ENCODE data around the gene PCTP. TPM values are rescaled to one million over a fixed set of nuclear protein-coding genes. Genes with fewer than 3 reads are reported as not detected.

Gene PCTP
- total RNA-seq, 6 donors from 2014 or later: 13.6 to 28.3 (median 21.9) TPM

DNA sequence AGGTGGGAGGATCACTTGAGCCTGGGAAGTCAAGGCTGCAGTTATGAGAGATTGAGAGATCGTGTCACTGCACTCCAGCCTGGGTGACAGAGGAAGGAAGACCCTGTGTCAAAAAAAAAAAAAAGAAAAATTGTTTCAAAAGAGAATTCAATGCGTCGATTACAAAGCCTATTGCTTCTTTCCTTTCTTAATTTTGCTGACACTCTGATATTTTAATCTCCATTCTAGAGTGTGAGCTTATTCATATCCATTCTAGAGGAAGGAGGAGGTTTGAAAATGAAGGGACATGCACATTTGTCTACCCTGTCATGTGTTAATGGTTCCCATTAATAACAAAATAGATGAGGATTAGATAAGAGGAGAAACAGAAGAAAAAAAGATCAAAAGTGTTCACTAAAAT, 63.1 kb downstream of the PCTP start:
- Histone ChIP-seq H3K9me3 (no peaks in the 10 kb centered on the region), H3K27me3 (no peaks in the 10 kb centered on the region), H3K4me1 (no peaks in the 10 kb centered on the region), H3K36me3 (no peaks in the 10 kb centered on the region), H3K4me3 (no peak overlapping the region), H3K27ac (no peak overlapping the region)
- ATAC-seq (ENCODE audit: low FRiP score in 2 of 2) (no peak), DNase-seq (no peak)
- WGBS, 2 donors: 57 to 69% methylated on average over 3 of the region's 3 CpGs
- TF ChIP-seq POLR2AphosphoS5 (IDR thresholded peaks at IDR 0.05) (no peak), EP300 (IDR thresholded peaks at IDR 0.05) (no peak), POLR2A (IDR thresholded peaks at IDR 0.05) (no peak)
- TF ChIP-seq, protein P1, sequence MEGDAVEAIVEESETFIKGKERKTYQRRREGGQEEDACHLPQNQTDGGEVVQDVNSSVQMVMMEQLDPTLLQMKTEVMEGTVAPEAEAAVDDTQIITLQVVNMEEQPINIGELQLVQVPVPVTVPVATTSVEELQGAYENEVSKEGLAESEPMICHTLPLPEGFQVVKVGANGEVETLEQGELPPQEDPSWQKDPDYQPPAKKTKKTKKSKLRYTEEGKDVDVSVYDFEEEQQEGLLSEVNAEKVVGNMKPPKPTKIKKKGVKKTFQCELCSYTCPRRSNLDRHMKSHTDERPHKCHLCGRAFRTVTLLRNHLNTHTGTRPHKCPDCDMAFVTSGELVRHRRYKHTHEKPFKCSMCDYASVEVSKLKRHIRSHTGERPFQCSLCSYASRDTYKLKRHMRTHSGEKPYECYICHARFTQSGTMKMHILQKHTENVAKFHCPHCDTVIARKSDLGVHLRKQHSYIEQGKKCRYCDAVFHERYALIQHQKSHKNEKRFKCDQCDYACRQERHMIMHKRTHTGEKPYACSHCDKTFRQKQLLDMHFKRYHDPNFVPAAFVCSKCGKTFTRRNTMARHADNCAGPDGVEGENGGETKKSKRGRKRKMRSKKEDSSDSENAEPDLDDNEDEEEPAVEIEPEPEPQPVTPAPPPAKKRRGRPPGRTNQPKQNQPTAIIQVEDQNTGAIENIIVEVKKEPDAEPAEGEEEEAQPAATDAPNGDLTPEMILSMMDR (IDR thresholded peaks at IDR 0.05): no peak

DNA sequence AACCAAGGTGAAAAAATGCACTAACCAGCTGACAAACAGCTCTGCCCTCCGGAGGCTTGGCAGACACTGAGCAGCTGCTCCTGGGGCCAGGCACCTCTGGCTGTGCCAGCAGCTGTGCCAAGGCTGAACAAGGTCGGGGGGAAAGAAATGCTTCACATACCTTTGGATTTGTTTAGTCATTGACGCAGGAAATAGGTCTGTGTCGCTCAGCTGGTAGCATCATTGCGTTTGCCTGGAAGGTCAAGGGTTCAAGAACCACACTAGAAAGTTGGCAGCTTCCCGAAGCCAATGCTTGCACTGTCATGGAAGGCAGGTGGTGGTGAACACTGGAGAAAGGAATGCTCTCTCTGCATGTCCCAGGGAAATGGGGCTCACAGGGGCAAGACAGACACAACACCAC, 63.5 kb downstream of the PCTP start:
- no peaks in the 10 kb centered on the region for H3K36me3 ChIP-seq
- DNase-seq (peak in 1 of 2 donors; percentile 15), ATAC-seq (ENCODE audit: low FRiP score in 2 of 2) (no peak)
- H3K27ac ChIP-seq: no peak overlapping the region
- H3K9me3 ChIP-seq: no peaks in the 10 kb centered on the region
- TF ChIP-seq, protein P1 (IDR thresholded peaks at IDR 0.05): no peak
- TF ChIP-seq EP300 (IDR thresholded peaks at IDR 0.05) (no peak), POLR2A (IDR thresholded peaks at IDR 0.05) (no peak), POLR2AphosphoS5 (IDR thresholded peaks at IDR 0.05) (no peak)
- 41 to 53% methylated on average over 6 of the region's 6 CpGs for WGBS, 2 donors
- no peak overlapping the region for H3K4me3 ChIP-seq
- no peaks in the 10 kb centered on the region for H3K27me3 ChIP-seq
- no peaks in the 10 kb centered on the region for H3K4me1 ChIP-seq

DNA sequence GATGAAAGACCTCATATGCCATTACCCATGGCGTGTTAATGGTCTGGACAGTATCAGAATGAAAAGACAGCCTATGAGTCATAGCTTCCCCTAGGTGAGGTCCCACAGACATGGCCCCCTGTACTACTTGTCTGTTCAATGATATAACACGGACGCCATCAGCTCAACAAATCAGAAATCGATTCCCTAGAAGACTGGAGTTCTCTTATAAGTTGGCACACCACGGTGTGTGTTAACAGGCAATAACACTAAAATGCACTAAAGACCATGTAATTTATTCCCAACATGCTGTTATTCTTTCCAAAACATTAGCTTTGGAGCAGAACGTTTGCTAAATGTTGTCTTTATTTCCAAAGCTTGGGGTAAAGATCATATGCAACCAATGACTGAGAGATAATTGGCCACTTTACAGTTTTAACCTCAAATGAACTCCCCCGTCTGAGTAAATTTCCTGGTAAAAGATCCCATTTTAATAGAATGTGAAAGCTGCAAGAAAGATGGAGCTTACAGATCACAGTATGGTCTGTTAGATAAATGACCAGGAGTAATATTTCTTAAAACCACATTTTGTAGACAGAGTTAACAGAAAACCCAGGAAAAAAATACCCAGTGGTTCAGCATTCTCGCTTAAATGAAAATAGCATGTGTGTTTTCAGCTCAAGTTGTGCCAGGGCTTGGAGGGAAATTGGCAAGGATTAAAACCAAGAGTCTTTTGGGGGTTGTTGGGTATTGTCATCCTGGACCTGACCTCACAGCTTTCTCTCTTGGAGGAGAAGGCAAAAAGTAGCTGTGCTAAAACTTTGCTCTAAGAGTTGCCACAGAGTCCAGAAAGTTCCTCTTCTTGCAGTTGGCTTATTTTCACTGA, 65.9 kb downstream of the PCTP start:
- WGBS, 2 donors: 72 to 80% methylated on average over 8 of the region's 8 CpGs
- H3K27me3 ChIP-seq: no peaks in the 10 kb centered on the region
- no peak for ATAC-seq (ENCODE audit: low FRiP score in 2 of 2)
- DNase-seq: no peak
- TF ChIP-seq POLR2AphosphoS5 (IDR thresholded peaks at IDR 0.05) (no peak), POLR2A (IDR thresholded peaks at IDR 0.05) (no peak)
- H3K4me1 ChIP-seq: no peaks in the 10 kb centered on the region
- no peak overlapping the region for H3K4me3 ChIP-seq
- H3K9me3 ChIP-seq: peaks cover 0 to 5% (median 0%) of the 10 kb centered on the region in 4 donors
- no peaks in the 10 kb centered on the region for H3K36me3 ChIP-seq
- no peak overlapping the region for H3K27ac ChIP-seq

DNA sequence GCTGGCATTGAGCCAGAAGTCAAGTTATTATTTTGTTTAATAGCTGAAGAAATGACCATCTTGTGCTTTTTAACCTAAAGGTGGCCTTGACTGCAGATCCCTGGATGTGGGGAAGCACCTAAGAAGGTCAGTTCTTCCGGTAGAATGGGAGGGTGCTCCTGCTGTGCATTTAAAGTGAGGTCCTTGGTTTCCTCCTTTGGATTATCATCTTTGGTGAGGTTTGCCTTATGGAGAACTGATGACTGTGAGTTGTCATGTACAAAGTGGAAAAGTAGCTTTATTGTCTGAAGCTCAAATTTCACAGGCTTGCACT, 66.5 kb downstream of the PCTP start:
- DNase-seq (no peak), ATAC-seq (ENCODE audit: low FRiP score in 2 of 2) (no peak)
- 50 to 70% methylated on average over 1 of the region's 1 CpG for WGBS, 2 donors
- TF ChIP-seq POLR2AphosphoS5 (IDR thresholded peaks at IDR 0.05) (no peak), EP300 (IDR thresholded peaks at IDR 0.05) (no peak), POLR2A (IDR thresholded peaks at IDR 0.05) (no peak)
- TF ChIP-seq, protein P1 (IDR thresholded peaks at IDR 0.05): no peak
- H3K9me3 ChIP-seq: peaks cover 0 to 5% (median 0%) of the 10 kb centered on the region in 4 donors
- no peak overlapping the region for H3K27ac ChIP-seq
- H3K27me3 ChIP-seq: no peaks in the 10 kb centered on the region
- no peaks in the 10 kb centered on the region for H3K4me1 ChIP-seq
- no peaks in the 10 kb centered on the region for H3K36me3 ChIP-seq
- no peak overlapping the region for H3K4me3 ChIP-seq

DNA sequence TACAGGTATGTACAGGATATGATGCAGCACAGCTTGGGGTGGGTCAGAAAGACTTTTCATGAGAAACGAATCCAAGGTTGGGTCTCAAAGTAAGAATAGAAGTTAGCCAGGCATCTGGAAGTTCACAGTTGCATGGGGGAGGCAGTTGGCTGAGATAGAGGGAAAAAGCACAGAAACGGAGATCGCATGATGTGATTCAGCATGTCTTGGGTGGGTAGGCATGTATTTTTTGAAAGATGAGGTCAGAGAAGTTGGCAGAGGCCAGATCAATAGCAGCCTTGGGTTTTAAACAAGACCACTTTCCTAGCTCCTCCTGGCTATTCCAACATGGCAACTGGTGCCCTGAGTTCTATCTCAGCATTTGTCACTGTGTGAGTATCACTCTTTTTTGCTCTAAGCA, 67.2 kb downstream of the PCTP start:
- Histone ChIP-seq H3K27ac (no peak overlapping the region), H3K27me3 (no peaks in the 10 kb centered on the region), H3K4me1 (no peaks in the 10 kb centered on the region), H3K4me3 (no peak overlapping the region), H3K9me3 (peaks cover 0 to 5% (median 0%) of the 10 kb centered on the region in 4 donors), H3K36me3 (no peaks in the 10 kb centered on the region)
- ATAC-seq (ENCODE audit: low FRiP score in 2 of 2) (no peak), DNase-seq (no peak)
- 94 to 100% methylated on average over 3 of the region's 3 CpGs for WGBS, 2 donors
- TF ChIP-seq POLR2AphosphoS5 (IDR thresholded peaks at IDR 0.05): no peak
- TF ChIP-seq, protein P1 (IDR thresholded peaks at IDR 0.05): no peak
- no peak for TF ChIP-seq POLR2A (IDR thresholded peaks at IDR 0.05)
- no peak for TF ChIP-seq EP300 (IDR thresholded peaks at IDR 0.05)

All from upper lobe of left lung (tissue), 6 donors.